HL-60 (cell line): ENCODE results near the gene KLC1.

Experiments used
- CTCF ChIP-seq: IDR thresholded peaks from one replicate; pipeline ENCODE4 v1.5.1; 2011; ENCODE audit warnings: low read length, control low read depth, inconsistent platforms; ENCODE audit not compliant: insufficient read depth
- GABPA ChIP-seq: IDR thresholded peaks from 2 replicates; pipeline ENCODE4 v1.6.1; 2012; ENCODE audit warnings: low read depth
- POLR2AphosphoS5 ChIP-seq: IDR thresholded peaks from 2 replicates; pipeline ENCODE4 v1.6.1; 2012; ENCODE audit warnings: low read depth
- SPI1 ChIP-seq: IDR thresholded peaks from 2 replicates; pipeline ENCODE4 v1.6.1; 2012; ENCODE audit warnings: low read depth, mild to moderate bottlenecking, borderline replicate concordance
- TF ChIP-seq, protein P1 (sequence below): IDR thresholded peaks from 2 replicates; pipeline ENCODE4 v1.6.1; 2012; ENCODE audit warnings: low read depth; ENCODE audit not compliant: insufficient replicate concordance

GRCh38 chr14:103699261-103699661 is 70.2 kb downstream of the KLC1 start:
- TF ChIP-seq CTCF (no peak), GABPA (no peak), POLR2AphosphoS5 (no peak), SPI1 (no peak)
- TF ChIP-seq, protein P1, sequence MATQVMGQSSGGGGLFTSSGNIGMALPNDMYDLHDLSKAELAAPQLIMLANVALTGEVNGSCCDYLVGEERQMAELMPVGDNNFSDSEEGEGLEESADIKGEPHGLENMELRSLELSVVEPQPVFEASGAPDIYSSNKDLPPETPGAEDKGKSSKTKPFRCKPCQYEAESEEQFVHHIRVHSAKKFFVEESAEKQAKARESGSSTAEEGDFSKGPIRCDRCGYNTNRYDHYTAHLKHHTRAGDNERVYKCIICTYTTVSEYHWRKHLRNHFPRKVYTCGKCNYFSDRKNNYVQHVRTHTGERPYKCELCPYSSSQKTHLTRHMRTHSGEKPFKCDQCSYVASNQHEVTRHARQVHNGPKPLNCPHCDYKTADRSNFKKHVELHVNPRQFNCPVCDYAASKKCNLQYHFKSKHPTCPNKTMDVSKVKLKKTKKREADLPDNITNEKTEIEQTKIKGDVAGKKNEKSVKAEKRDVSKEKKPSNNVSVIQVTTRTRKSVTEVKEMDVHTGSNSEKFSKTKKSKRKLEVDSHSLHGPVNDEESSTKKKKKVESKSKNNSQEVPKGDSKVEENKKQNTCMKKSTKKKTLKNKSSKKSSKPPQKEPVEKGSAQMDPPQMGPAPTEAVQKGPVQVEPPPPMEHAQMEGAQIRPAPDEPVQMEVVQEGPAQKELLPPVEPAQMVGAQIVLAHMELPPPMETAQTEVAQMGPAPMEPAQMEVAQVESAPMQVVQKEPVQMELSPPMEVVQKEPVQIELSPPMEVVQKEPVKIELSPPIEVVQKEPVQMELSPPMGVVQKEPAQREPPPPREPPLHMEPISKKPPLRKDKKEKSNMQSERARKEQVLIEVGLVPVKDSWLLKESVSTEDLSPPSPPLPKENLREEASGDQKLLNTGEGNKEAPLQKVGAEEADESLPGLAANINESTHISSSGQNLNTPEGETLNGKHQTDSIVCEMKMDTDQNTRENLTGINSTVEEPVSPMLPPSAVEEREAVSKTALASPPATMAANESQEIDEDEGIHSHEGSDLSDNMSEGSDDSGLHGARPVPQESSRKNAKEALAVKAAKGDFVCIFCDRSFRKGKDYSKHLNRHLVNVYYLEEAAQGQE = no peak
